Activated T-helper 2 cell treated with anti-CD3 and anti-CD28 coated beads, Interferon-gamma antibody, Interleukin-2, Interleukin-4, amounts not matched to agents 10 μg/mL and 5 μg/mL and 100 μg/mL, durations not matched to agents 14 hours and 24 hours and 36 hours (primary cell): ENCODE data around the gene PLEKHG1. TPM values are rescaled to one million over a fixed set of nuclear protein-coding genes. Genes with fewer than 3 reads are reported as not detected.

Experiments used
- DNase-seq: peaks from one replicate; pipeline ENCODE4 v3.0.0; 2021; ENCODE audit warnings: low spot score
- H3K27ac Mint-ChIP-seq: one replicate; pipeline ENCODE4 v1.8.0; 2021; ENCODE audit warnings: mixed read lengths
- H3K27me3 Mint-ChIP-seq: one replicate; pipeline ENCODE4 v1.8.0; 2021; ENCODE audit warnings: low read depth, mixed read lengths
- H3K36me3 Mint-ChIP-seq: one replicate; pipeline ENCODE4 v1.8.0; 2021; ENCODE audit warnings: low read depth, mixed read lengths
- H3K4me1 Mint-ChIP-seq: one replicate; pipeline ENCODE4 v1.8.0; 2021; ENCODE audit warnings: low read depth, mixed read lengths
- H3K4me3 Mint-ChIP-seq: one replicate; pipeline ENCODE4 v1.8.0; 2021; ENCODE audit warnings: low read depth, mild to moderate bottlenecking, moderate library complexity, mixed read lengths
- H3K9me3 Mint-ChIP-seq: one replicate; pipeline ENCODE4 v1.8.0; 2021; ENCODE audit warnings: mixed read lengths
- intact Hi-C: fragments of 100-400 bp; cut with micrococcal nuclease; formaldehyde crosslinking; loops from one replicate; pipeline ENCODE4 v1.15.1; 2023
- total RNA-seq: library from RNA; stranded (reverse); gene quantifications from 2 replicates; pipeline ENCODE4 v1.2.3, GENCODE V29; 2022

The PLEKHG1 gene
- total RNA-seq, 1 donor from 2014 or later, result 1.8 TPM

DNA sequence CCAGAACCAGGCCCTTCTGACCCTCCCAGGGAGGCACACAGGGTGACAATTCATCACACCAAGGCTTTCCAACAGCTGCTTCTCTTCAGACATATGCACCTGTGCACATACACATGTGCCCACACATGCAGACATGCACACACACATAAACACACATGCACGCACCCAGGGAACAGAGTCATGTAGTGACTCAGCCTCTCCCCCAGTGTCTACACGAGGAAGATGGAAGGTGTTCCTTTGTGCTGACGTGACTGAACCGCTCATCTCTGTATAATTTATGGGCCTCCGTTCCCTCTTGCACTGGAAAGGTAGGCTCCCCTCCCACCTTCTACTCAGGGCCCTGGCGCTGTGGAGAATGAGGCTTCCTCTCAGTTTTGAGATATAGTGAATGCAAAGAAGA, 23.8 kb upstream of the PLEKHG1 start:
- H3K4me3 Mint-ChIP-seq, result no peak overlapping the region

GRCh38 chr6:150576651-150577226, 22.9 kb upstream of the PLEKHG1 start:
- Mint-ChIP-seq H3K9me3 (no peaks in the 10 kb centered on the region), H3K4me1 (no peaks in the 10 kb centered on the region), H3K27ac (no peak overlapping the region), H3K4me3 (no peak overlapping the region), H3K36me3 (no peaks in the 10 kb centered on the region), H3K27me3 (peaks cover 42% of the 10 kb centered on the region)
- DNase-seq, result no peak
- intact Hi-C loops, result no loop called here

More for the DNA sequence above, 23.8 kb upstream of the PLEKHG1 start:
- no peaks in the 10 kb centered on the region for H3K9me3 Mint-ChIP-seq
- H3K27me3 Mint-ChIP-seq, result peaks cover 40% of the 10 kb centered on the region
- no peaks in the 10 kb centered on the region for H3K36me3 Mint-ChIP-seq
- intact Hi-C loops, result no loop called here
- no peak for DNase-seq
- no peaks in the 10 kb centered on the region for H3K4me1 Mint-ChIP-seq
- no peak overlapping the region for H3K27ac Mint-ChIP-seq

DNA sequence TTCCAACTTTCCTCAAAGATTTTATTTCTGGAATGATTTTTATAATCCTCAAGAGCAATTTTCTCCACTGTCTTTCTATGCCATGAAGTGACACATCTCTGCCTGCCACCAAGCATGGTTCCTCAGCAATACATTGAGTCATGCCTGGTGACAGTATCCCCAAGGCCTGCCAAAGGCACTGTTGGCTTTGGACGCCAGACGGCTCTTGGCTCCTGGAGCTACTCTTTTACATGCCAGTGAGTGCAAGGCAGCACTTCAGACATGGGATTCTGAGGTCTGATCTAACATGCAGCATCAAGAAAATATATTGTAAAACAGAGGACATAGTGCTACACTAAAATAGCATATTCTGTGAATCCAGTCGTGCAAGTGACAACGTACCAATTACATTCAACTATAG, 20.1 kb upstream of the PLEKHG1 start:
- no peak overlapping the region for H3K4me3 Mint-ChIP-seq
- H3K9me3 Mint-ChIP-seq, result no peaks in the 10 kb centered on the region
- H3K27ac Mint-ChIP-seq, result no peak overlapping the region
- H3K27me3 Mint-ChIP-seq, result peaks cover 22% of the 10 kb centered on the region
- DNase-seq, result no peak
- H3K4me1 Mint-ChIP-seq, result no peaks in the 10 kb centered on the region
- H3K36me3 Mint-ChIP-seq, result no peaks in the 10 kb centered on the region
- intact Hi-C loops, result no loop called here

DNA sequence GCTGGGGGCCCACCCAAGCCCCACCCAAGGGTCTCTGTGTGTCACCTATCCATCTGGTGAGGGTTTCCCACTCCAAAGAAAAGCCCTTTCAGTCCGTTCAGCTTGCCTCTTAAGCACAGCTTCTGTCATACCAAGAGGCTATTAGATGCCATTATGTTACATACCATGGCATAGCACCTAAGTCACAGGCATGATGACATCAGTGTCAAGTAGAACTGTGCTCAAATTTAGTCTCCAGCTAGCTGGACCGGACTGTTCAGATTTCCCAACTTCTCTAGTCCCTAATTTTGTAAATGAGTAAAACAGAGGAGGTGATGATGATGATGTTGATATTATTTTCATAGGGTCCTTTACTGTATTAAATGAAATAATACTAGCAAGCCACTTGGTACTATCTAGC, 19.2 kb upstream of the PLEKHG1 start:
- H3K9me3 Mint-ChIP-seq, result no peaks in the 10 kb centered on the region
- H3K4me1 Mint-ChIP-seq, result no peaks in the 10 kb centered on the region
- DNase-seq, result no peak
- intact Hi-C loops, result no loop called here
- H3K27ac Mint-ChIP-seq, result no peak overlapping the region
- H3K36me3 Mint-ChIP-seq, result no peaks in the 10 kb centered on the region
- peaks cover 21% of the 10 kb centered on the region for H3K27me3 Mint-ChIP-seq
- no peak overlapping the region for H3K4me3 Mint-ChIP-seq

GRCh38 chr6:150584065-150584464, 15.6 kb upstream of the PLEKHG1 start:
- H3K9me3 Mint-ChIP-seq, result no peaks in the 10 kb centered on the region
- no peak overlapping the region for H3K4me3 Mint-ChIP-seq
- DNase-seq, result no peak
- intact Hi-C loops, result no loop called here
- H3K27ac Mint-ChIP-seq, result no peak overlapping the region
- no peaks in the 10 kb centered on the region for H3K36me3 Mint-ChIP-seq
- H3K4me1 Mint-ChIP-seq, result no peaks in the 10 kb centered on the region
- peaks cover 12% of the 10 kb centered on the region for H3K27me3 Mint-ChIP-seq

- DNase-seq, result no peak
- no peak overlapping the region for H3K27ac Mint-ChIP-seq
- peaks cover 9% of the 10 kb centered on the region for H3K27me3 Mint-ChIP-seq
- H3K4me3 Mint-ChIP-seq, result no peak overlapping the region
- H3K4me1 Mint-ChIP-seq, result no peaks in the 10 kb centered on the region
- intact Hi-C loops, result no loop called here
- no peaks in the 10 kb centered on the region for H3K36me3 Mint-ChIP-seq
- no peaks in the 10 kb centered on the region for H3K9me3 Mint-ChIP-seq
These were observed 15.1 kb upstream of the PLEKHG1 start for GRCh38 chr6:150584596-150584995.

DNA sequence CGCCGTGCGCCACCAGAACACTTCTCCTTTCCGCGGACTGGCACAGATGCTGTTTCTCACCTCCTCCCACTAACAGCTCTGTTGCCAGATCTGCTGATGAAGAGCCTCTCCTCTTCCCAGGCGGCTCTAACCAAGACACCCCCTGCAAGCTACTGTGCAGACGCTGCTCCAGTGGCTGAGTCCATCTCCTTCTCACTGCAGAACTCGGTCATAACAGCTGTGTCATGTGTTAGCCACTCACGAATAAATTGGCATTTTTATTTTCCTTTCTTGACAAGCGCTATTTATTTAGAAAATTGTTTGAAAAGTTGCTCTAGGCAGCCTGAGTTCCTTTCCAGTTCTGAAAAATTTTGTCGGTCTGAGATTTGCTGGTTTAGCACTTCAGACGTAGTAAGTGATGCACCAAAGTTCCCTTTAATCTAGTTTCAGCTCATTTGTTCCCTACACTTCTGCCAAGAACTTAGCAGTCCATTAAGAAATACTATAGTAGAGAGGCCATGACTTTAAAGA, 12.8 kb upstream of the PLEKHG1 start:
- H3K36me3 Mint-ChIP-seq, result no peaks in the 10 kb centered on the region
- H3K4me1 Mint-ChIP-seq, result no peaks in the 10 kb centered on the region
- H3K4me3 Mint-ChIP-seq, result no peak overlapping the region
- H3K27ac Mint-ChIP-seq, result no peak overlapping the region
- H3K27me3 Mint-ChIP-seq, result peaks cover 19% of the 10 kb centered on the region
- no peak for DNase-seq
- intact Hi-C loops, result no loop called here
- no peaks in the 10 kb centered on the region for H3K9me3 Mint-ChIP-seq

- H3K9me3 Mint-ChIP-seq, result no peaks in the 10 kb centered on the region
- intact Hi-C loops, result no loop called here
- no peaks in the 10 kb centered on the region for H3K4me1 Mint-ChIP-seq
- H3K27ac Mint-ChIP-seq, result no peak overlapping the region
- H3K36me3 Mint-ChIP-seq, result no peaks in the 10 kb centered on the region
- H3K27me3 Mint-ChIP-seq, result peaks cover 23% of the 10 kb centered on the region
- no peak overlapping the region for H3K4me3 Mint-ChIP-seq
- DNase-seq, result no peak
These were observed 12.0 kb upstream of the PLEKHG1 start for GRCh38 chr6:150587637-150588036.

- Mint-ChIP-seq H3K36me3 (no peaks in the 10 kb centered on the region), H3K4me1 (no peaks in the 10 kb centered on the region), H3K4me3 (no peak overlapping the region), H3K9me3 (no peaks in the 10 kb centered on the region), H3K27ac (no peak overlapping the region), H3K27me3 (peaks cover 26% of the 10 kb centered on the region)
- intact Hi-C loops, result no loop called here
- DNase-seq, result no peak
These were observed 10.7 kb upstream of the PLEKHG1 start for GRCh38 chr6:150588888-150589499.

GRCh38 chr6:150589852-150590251, 9.8 kb upstream of the PLEKHG1 start:
- Mint-ChIP-seq H3K36me3 (no peaks in the 10 kb centered on the region), H3K27me3 (peaks cover 26% of the 10 kb centered on the region), H3K4me3 (no peak overlapping the region), H3K4me1 (no peaks in the 10 kb centered on the region), H3K27ac (no peak overlapping the region), H3K9me3 (no peaks in the 10 kb centered on the region)
- DNase-seq, result no peak
- intact Hi-C loops, result no loop called here

DNA sequence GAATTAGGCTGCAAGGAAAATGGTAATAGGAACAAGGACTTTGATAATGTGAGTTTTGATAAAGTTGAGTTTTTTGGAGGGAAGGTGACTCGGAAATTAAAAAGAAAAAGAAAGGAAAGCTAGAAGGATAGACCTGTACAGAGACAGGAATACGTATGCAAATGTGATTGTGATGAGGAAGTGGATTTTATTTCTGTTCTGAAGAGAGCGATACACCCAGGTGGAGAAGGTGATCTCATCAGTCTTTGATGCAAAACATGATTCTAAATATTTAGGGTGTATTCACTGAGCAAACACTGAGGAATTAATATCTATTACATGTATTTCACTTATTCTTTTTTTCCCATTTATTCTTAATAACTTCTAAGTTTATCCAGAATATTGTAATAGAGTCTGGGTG, 9.2 kb upstream of the PLEKHG1 start:
- H3K4me3 Mint-ChIP-seq, result no peak overlapping the region
- H3K9me3 Mint-ChIP-seq, result no peaks in the 10 kb centered on the region
- intact Hi-C loops, result no loop called here
- DNase-seq, result no peak
- H3K4me1 Mint-ChIP-seq, result no peaks in the 10 kb centered on the region
- H3K27ac Mint-ChIP-seq, result no peak overlapping the region
- no peaks in the 10 kb centered on the region for H3K36me3 Mint-ChIP-seq
- H3K27me3 Mint-ChIP-seq, result peaks cover 30% of the 10 kb centered on the region

DNA sequence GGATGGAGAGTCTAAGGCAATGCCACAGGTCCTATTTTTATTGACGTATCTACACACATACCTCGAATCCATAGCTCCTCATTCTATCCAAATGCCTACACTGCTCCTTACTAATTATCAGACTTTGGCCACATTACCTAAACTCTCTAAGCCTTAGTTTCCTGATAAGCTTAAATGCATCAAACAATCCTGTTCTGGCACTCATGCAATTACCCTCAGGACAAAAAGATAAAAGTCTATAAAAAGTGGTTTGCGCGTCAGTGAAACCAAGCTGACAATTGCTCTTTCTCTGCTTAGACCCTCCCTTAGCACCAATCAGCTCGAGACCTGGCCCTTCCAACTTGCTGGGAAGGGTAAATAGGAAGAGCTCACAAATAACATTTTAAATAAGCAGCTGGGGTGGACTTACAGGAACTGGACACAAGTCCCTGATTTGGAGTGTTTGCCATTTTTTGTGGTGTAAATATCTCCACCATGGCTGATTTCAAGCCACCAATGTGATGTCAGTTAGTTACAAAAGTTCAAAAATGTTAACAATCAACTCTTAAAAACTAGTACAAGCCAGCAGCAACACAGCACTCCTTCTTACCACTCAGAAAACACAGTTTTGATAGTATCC, 7.2 kb upstream of the PLEKHG1 start:
- no peaks in the 10 kb centered on the region for H3K9me3 Mint-ChIP-seq
- H3K4me1 Mint-ChIP-seq, result no peaks in the 10 kb centered on the region
- no peak overlapping the region for H3K4me3 Mint-ChIP-seq
- intact Hi-C loops, result no loop called here
- H3K27me3 Mint-ChIP-seq, result peaks cover 45% of the 10 kb centered on the region
- DNase-seq, result no peak
- no peak overlapping the region for H3K27ac Mint-ChIP-seq
- no peaks in the 10 kb centered on the region for H3K36me3 Mint-ChIP-seq

DNA sequence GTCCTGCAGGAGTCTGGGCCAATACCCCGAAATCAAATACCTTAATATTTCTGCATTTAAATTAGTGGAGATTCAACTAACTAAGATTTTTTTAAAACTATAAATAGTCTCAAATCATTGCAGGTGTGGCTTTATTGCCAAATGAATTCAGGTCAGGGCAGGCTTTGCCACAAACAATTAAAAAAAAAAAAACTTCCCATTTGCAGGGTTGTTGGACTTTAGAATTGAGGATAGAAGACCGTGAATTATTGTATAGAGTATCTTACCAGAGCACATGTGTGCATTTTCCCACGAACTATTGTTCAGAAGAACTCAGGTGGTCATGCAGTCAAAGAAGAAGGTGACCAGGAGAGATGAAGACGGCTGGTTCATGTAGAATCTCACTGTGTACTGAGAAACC, 6.6 kb upstream of the PLEKHG1 start:
- Mint-ChIP-seq H3K36me3 (no peaks in the 10 kb centered on the region), H3K4me1 (no peaks in the 10 kb centered on the region), H3K9me3 (no peaks in the 10 kb centered on the region), H3K27me3 (peaks cover 51% of the 10 kb centered on the region), H3K27ac (no peak overlapping the region), H3K4me3 (no peak overlapping the region)
- DNase-seq, result no peak
- intact Hi-C loops, result no loop called here
